ENCODE measurements around the gene WWC2.
A peak's percentile ranks its signal among the peaks of the same experiment; 100 is the strongest.

Gene WWC2

DNA sequence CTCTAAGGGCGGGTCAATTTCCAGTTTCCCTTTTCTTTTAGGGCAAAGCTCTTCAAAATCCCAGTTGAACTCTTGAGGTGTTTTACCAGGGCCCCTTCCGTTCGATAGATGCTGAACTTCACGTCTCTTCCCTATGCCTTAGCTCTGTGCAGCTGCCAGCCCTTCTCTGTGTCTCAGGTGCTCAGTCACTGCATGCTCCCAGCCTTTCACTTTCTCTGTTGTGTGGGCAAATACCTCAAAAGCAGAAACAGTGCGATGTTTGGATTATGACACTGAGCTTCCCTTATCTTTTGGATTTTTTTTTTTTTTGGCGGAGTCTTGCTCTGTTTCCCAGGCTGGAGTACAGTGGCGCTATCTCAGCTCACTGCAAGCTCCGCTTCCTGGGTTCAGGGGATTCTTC, 112.5 kb downstream of the WWC2 start:
- DNase-seq: no peak

- no peak for DNase-seq
Observed at GRCh38 chr4:183213996-183214395, 114.9 kb downstream of the WWC2 start.

DNA sequence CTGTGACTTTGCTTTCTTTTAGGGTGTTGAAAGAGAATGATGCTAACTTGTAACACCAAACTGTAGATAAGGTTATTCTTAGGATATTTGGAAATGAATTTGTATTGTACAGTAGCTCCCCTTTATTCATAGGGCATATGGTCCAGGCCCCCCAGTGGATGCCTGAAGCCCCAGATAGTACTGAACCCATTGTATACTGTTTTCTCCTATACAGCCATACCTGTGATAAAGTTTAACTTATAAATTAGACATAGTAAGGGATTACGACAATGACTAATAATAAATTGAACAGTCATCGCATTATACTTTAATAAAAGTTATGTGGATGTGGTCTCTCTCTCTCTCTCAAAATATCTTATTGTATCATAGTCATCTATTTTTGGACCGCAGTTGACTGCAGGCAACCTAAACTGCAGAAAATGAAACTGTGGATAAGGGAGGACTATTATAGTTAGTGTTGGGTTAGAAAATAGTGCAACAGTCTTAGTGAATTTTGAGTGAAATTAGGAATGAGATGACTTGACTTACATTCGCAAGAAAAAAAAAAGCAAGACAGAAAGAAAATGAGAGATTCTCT, 115.9 kb downstream of the WWC2 start:
- DNase-seq: no peak

DNA sequence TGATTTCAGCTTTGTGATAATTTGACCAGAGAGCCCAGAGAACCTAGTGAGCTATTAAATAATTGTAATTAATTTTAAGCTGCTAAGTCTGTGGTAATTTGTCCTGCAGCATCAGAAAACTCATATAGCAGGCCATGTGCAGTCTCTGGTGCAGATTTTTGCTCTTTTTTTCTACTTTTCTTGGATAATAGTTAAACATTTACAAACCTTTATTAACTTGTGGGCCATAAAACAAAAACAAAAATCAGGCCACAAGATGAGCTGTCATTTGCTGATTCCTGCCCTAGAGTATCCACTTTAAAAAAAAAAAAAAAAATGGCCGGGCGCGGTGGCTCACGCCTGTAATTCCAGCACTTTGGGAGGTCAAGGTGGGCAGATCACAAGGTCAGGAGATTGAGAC, 121.2 kb downstream of the WWC2 start:
- DNase-seq: no peak

DNA sequence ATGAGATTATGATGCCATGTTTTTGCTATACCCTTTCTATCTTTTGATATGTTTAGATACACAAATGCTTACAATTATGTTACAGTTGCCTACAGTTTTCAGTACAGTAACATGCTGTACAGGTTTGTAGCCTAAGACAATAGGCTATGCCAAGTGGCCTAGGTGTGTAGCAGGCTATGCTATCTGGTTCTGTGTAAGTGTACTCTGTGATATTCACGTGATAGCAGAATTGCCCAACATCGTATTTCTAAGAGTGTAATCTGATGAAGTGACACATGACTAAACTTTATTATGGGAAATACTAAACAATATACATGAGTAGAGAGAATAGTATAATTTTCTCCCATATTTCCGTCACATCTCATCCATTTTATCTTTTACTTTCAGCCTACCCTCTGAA, 124.0 kb downstream of the WWC2 start:
- DNase-seq: no peak

DNA sequence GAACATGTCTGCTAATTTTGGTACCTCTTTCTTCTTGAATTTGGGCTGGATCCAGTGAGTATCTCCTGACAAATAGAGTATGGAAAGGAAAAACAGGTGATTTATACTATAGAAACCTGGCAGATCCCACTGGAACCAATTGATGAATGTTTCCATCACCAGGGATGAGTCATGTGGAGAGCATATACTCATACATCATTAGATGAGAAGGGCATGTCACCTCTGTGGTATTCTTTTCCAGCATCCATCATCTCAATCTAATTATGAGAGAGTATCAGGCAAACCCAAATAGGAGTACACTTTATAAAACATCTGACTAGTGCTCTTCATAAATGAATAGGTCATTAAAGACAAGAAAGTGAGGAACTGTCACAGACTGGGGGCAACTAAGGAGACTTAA, 130.3 kb downstream of the WWC2 start:
- no peak for DNase-seq

GRCh38 chr4:183240581-183241321, 141.7 kb downstream of the WWC2 start:
- no peak for DNase-seq

DNA sequence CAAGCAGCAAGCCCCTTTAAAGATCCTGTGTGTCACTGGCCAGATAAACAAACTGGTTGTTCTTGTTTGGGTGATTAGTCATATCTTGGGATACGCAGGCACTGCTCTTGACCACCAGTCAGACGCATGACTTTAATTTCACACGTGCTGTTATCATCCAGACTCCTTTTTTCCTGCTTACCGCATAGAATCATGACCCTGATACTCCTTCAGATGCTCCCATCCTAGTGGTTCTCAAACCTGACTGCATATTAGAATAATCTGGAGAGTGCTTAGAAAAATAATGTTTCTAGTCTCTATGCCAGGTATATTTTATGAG, 142.2 kb downstream of the WWC2 start:
- no peak for DNase-seq

DNA sequence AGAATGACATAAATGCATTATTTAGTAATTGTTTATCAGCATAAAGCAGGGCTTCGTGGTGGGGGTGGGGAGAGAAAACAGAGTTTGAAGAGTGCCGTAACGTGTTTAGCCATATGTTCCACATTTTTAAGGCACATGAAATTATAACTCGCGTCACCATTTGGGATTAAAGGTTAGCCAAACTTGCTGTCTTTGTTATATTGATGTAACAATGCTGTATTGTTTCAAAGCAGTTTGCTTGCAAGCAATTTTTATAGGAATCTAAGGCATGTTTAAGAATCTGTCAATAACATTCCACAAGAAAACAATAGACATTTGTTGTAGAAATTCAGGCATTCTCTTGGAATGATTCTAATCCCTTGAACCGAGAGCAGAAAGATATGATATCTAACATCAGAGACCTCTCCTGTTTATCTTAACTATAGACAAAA, 142.7 kb downstream of the WWC2 start:
- DNase-seq: no peak

DNA sequence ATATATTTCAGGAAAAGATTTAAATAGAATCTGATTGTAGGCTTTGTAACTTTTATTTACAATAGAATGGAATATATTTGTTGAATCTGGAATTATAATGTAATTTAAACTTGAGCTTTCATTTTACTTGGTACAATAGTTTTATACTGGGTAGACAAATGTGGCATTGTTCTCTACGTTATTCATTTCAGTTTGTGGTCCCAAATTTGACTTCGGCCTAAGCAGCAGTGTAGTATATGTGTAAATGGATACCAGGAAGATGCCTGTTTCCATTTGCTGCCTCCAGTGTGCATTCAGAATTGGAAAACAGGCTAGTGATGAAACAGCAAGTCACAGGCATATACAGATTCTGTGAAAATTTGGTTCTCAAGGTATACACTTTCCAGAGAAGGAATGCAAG, 143.2 kb downstream of the WWC2 start:
- no peak for DNase-seq

DNA sequence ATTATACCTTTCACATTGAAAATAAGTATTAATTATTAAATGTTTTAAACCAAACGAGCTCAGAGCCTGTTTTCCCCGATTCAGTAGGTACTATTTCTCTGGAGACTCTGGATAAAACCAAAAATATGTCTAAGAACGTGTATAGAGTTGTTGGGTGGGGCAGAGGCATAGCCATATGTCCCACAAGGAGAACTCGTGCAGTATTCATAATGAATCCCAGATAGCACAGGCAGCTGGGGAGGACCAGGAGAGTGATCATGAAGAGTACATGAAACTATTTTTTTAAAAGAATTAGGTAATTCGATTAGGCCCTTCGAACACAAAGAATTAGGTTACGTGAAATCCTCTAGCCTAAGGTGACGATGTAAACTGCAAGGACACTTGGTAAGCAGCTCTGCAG, 145.0 kb downstream of the WWC2 start:
- DNase-seq: no peak

GRCh38 chr4:183244506-183244905, 145.4 kb downstream of the WWC2 start:
- no peak for DNase-seq

DNA sequence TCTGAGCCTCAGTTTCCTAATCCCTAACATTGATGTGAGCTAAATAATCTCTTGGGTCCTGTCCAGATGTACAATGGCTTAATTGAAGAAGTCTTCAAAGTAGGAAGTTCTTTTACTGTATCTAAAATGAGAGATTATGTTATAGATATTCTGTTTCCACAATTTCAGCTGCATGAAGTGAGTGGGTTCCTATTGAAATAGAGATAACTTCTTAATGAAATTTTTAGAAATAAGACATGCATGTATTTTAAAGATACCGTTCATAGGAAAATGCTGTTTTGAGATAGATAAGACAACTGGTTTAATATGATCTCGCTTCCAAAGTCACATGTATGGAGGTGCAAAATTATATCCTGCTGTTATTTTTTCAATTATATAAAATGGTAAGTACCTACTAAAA, 149.1 kb downstream of the WWC2 start:
- DNase-seq: no peak

GRCh38 chr4:183249854-183250253, 150.8 kb downstream of the WWC2 start:
- peak in 1 of 2 experiments; percentile 2 for DNase-seq

GRCh38 chr4:183250831-183251230, 151.8 kb downstream of the WWC2 start:
- no peak for DNase-seq

DNA sequence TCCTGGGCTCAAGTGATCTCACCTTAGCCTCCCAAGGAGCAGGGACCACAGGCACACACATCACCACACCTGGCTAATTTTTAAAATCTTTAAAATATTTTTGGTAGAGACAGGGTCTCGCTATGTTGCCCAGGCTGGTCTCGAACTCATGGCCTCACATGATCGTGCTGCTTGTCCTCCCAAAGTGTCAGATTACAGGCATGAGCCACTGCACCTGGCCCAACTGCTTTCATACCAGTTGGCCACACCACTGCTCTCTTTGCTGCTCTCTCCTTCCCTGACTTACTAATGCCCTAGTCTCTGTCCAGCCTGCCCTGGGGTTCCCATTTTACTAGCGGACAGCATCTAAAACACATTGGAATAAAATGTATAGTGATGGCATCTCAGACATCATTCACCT, 153.9 kb downstream of the WWC2 start:
- no peak for DNase-seq

DNA sequence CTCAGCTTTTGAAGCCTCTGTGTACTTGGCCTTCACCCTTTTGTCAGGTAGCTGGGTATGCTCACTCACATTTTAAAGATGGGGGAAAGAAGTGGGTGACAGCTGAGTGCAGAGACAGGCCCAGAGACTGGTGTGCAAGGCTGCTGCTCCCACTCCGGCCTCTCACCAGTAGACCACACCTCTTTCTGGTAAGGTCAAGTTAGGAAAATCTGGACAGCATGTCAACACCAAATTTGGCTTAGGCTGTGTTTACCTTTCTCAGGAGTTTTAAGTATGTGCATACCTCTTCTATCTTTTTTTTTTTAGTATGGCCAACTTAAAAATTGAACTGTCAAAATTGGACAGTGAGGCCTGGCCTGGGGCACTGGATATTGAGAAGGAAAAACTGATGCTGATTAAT, 154.4 kb downstream of the WWC2 start:
- no peak for DNase-seq

DNA sequence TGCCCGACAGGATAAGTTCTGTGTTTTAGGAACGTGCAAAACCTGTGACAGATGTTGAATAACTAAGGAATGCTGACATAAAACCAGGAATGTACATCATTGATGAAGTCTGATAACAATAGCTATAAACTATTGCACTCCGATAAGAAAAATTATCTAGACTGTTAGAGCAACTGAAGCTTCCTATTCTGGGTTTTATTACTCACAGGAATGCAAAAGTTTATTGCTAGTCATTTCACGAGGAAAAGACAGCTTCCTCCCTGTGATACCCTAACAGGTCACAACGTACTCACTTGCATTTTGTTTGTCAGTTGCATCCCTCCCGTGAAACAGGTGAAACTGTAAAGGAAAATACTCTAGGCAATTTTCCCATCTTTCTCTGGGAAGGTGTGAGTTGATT, 155.1 kb downstream of the WWC2 start:
- no peak for DNase-seq

DNA sequence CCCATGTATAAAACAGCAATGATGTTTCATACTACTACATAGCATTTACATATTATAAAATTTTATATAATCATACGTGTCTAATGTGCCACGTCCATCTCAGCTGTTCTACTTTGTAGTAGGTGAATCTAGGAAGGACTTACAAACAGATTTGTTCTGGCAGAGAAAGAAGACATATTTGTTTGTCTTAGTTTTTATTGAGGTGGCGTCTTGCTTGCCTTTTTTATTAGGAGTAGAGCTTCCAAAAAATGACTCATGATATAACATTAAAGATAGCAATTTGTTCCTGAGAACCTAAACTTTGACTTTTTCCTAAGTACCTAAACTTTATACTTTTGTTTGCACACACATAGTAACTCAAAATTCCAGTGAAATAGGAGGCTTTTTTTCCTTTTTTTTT, 156.4 kb downstream of the WWC2 start:
- no peak for DNase-seq

GRCh38 chr4:183256343-183256742, 157.3 kb downstream of the WWC2 start:
- no peak for DNase-seq

DNA sequence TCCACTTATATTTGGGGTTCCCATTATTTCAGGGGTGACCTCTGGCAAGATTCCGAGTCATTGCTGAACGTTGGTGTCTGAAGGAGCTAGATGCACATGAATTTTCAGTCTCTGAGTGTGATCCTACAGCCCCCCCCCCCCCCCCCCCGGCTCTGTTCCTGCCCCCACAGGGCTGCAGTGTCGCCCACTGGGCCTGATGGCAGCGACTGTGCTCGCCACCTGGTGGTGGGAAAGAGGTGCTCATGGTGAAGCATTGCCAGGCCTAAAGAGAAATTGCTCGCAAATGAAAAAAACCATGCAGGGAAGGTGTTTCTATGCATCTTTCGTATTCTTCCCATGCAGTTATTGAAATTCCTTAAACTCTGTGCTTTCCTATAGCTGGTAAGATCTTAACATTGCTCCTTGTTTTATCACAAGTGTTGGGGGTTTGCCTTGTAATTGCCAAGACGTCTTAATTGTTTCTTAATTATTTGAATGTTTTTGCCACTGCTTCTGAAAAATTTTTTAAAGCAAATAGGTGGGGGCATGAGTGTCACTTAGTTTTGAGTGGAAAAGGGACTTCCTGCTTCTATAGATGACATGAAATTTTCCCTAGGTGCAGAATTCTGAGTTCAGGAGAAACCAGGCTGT, 157.8 kb downstream of the WWC2 start:
- peak in 1 of 2 experiments; percentile 3 for DNase-seq

DNA sequence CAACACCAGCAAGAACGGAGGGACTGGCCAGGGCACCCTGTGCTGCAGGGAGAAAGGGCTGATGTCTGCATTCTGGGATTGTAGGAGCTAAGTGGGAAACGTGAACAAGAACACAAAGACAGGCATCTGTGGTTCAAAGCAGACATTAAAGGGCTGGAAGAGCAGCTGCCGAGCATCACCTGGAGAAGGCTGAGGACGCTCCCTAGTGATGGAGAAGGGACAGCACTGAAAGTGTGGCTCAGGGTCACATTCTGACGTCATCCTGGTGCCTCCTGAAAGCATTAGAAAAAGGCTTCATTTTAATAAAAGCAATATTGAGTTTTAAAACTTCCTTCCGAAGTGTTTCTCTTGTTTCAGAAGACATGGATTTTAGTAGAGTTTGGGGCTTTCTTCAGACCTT, 158.8 kb downstream of the WWC2 start:
- DNase-seq: no peak

- DNase-seq: no peak
Observed at GRCh38 chr4:183260491-183261151, 161.6 kb downstream of the WWC2 start.

Measured in AML-193 (cell line).